HUES6 (cell line): Measurements from ENCODE around the gene FMO3.

Experiments
- H3K27ac ChIP-seq: 2 replicates; pipeline ENCODE4 v1.7.0; 2013; ENCODE audit warnings: low read depth, mild to moderate bottlenecking, low read length, inconsistent platforms
- H3K27me3 ChIP-seq: 2 replicates; pipeline ENCODE4 v1.6.1; 2013; ENCODE audit warnings: low read length; ENCODE audit not compliant: control insufficient read depth, insufficient read depth
- H3K36me3 ChIP-seq: 2 replicates; pipeline ENCODE4 v1.6.1; 2013; ENCODE audit warnings: low read length; ENCODE audit not compliant: control insufficient read depth, insufficient read depth
- H3K4me1 ChIP-seq: 2 replicates; pipeline ENCODE4 v1.6.1; 2013; ENCODE audit warnings: low read length; ENCODE audit not compliant: control insufficient read depth, insufficient read depth
- H3K4me3 ChIP-seq: 2 replicates; pipeline ENCODE4 v1.5.1; 2013; ENCODE audit warnings: low read depth, low read length
- H3K9ac ChIP-seq: one replicate; pipeline ENCODE4 v1.6.1; 2013; ENCODE audit warnings: mild to moderate bottlenecking, low read length
- H3K9me3 ChIP-seq: 2 replicates; pipeline ENCODE4 v1.6.1; 2013; ENCODE audit warnings: low read depth, low read length; ENCODE audit not compliant: control insufficient read depth, insufficient read depth

FMO3 gene

GRCh38 chr1:171158551-171158950, 67.8 kb downstream of the FMO3 start:
- Histone ChIP-seq H3K27ac (no peak overlapping the region), H3K9me3 (peaks cover 4% of the 10 kb centered on the region; the same call in 1 of the 2 replicates), H3K9ac (no peak overlapping the region), H3K36me3 (no peaks in the 10 kb centered on the region), H3K27me3 (no peaks in the 10 kb centered on the region), H3K4me1 (no peaks in the 10 kb centered on the region; the same call in 1 of the 2 replicates), H3K4me3 (no peak overlapping the region)

GRCh38 chr1:171159148-171159547, 68.4 kb downstream of the FMO3 start:
- H3K9me3 ChIP-seq = peaks cover 4% of the 10 kb centered on the region; the same call in 1 of the 2 replicates
- H3K27me3 ChIP-seq = no peaks in the 10 kb centered on the region
- H3K4me3 ChIP-seq = no peak overlapping the region
- no peaks in the 10 kb centered on the region; the same call in 1 of the 2 replicates for H3K4me1 ChIP-seq
- no peaks in the 10 kb centered on the region for H3K36me3 ChIP-seq
- H3K9ac ChIP-seq = no peak overlapping the region
- H3K27ac ChIP-seq = no peak overlapping the region

DNA sequence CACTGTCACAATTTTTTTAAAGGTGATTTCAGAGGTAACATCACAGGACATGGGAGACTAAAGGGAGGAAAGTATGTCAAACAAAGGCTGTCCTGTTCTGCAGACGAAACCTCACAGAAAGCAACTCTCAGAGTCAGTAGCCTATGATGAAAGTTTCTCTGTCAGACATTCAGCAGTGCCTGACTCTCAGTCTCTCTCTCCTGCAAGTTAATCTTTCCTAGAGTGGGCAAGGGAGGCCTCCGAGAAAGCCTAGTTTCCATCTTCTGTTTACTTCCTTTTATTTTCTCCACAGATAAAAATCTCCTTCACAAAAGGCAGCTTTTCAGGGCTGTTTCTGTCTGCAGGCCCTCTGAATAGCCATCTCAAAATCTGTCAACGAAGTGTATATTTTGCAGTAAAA, 69.5 kb downstream of the FMO3 start:
- H3K4me1 ChIP-seq = no peaks in the 10 kb centered on the region; the same call in 1 of the 2 replicates
- H3K9ac ChIP-seq = no peak overlapping the region
- H3K27ac ChIP-seq = no peak overlapping the region
- no peaks in the 10 kb centered on the region for H3K36me3 ChIP-seq
- H3K9me3 ChIP-seq = peaks cover 4% of the 10 kb centered on the region; the same call in 1 of the 2 replicates
- no peaks in the 10 kb centered on the region for H3K27me3 ChIP-seq
- H3K4me3 ChIP-seq = no peak overlapping the region

- peaks cover 4% of the 10 kb centered on the region; the same call in 1 of the 2 replicates for H3K9me3 ChIP-seq
- H3K9ac ChIP-seq = no peak overlapping the region
- H3K27ac ChIP-seq = no peak overlapping the region
- H3K27me3 ChIP-seq = no peaks in the 10 kb centered on the region
- H3K4me3 ChIP-seq = no peak overlapping the region
- H3K36me3 ChIP-seq = no peaks in the 10 kb centered on the region
- H3K4me1 ChIP-seq = no peaks in the 10 kb centered on the region; the same call in 1 of the 2 replicates
Observed at GRCh38 chr1:171160639-171161354, 70.1 kb downstream of the FMO3 start.

DNA sequence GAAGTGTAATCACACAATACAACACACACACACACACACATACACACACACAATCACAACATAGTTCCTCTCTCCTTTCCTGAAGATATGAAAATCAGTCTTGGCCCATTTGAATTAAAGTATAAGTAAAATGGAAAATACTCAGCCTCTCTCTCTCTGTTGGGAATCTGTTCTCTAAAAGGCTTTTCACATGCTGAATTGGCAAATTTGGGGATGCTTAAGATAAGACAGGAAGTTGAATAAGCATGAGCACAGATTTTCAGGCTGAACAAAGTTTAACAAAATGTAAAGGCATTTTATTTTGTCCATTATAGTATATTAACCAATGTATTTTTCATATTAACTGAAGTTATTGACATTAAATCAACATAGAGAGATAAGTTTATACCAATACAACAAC, 70.7 kb downstream of the FMO3 start:
- Histone ChIP-seq H3K36me3 (no peaks in the 10 kb centered on the region), H3K27me3 (no peaks in the 10 kb centered on the region), H3K4me1 (no peaks in the 10 kb centered on the region; the same call in 1 of the 2 replicates), H3K4me3 (no peak overlapping the region), H3K9ac (no peak overlapping the region), H3K9me3 (peaks cover 4% of the 10 kb centered on the region; the same call in 1 of the 2 replicates), H3K27ac (no peak overlapping the region)

DNA sequence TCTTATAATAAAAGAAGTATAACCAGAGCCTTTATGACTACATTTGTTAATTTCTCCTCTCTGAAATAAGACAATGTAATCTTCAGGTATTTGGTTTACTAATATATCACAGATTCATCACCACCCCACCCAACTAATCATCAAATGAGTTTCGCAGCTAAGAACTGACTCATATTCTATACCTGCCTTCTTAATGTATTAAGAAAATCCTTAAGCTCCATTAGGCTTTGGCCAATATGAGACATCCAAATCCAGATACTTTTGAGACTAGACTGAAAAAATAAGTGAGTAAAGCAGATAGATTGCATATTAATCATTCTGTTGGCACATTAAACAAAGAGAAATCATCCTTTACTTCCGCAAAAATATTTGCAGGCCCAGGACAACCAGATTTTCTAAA, 75.7 kb downstream of the FMO3 start:
- H3K9me3 ChIP-seq = no peaks in the 10 kb centered on the region
- H3K4me1 ChIP-seq = no peaks in the 10 kb centered on the region
- no peaks in the 10 kb centered on the region for H3K36me3 ChIP-seq
- no peak overlapping the region for H3K9ac ChIP-seq
- no peaks in the 10 kb centered on the region for H3K27me3 ChIP-seq
- no peak overlapping the region for H3K4me3 ChIP-seq
- H3K27ac ChIP-seq = no peak overlapping the region
